ENCODE measurements around the gene RHOT2.

DNA sequence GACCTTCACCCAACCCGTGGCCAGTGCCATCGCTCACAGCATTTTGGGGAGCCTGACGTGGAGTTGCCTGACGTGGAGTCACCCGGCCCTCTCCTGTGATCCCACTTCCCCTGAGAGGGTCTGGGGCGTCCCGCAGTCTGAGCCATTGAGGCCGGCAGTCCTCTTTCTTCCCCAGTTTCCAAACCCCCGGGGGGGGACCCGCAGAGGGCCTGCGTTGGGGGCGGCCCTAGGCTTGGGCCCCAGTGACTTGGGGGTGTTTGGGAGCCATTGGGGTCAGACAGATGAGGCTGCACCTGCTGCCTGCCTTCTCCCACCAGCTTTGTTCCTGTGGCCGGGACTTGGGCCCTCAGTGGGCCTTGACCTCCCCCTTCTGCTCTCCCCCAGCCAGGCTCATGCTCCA is 1.7 kb downstream of the RHOT2 start:
- TF ChIP-seq EZH2 (IDR thresholded peaks at IDR 0.05; ENCODE audit: low read depth, unreplicated experiment) = no peak
- TF ChIP-seq, protein P1, sequence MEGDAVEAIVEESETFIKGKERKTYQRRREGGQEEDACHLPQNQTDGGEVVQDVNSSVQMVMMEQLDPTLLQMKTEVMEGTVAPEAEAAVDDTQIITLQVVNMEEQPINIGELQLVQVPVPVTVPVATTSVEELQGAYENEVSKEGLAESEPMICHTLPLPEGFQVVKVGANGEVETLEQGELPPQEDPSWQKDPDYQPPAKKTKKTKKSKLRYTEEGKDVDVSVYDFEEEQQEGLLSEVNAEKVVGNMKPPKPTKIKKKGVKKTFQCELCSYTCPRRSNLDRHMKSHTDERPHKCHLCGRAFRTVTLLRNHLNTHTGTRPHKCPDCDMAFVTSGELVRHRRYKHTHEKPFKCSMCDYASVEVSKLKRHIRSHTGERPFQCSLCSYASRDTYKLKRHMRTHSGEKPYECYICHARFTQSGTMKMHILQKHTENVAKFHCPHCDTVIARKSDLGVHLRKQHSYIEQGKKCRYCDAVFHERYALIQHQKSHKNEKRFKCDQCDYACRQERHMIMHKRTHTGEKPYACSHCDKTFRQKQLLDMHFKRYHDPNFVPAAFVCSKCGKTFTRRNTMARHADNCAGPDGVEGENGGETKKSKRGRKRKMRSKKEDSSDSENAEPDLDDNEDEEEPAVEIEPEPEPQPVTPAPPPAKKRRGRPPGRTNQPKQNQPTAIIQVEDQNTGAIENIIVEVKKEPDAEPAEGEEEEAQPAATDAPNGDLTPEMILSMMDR (conservative IDR thresholded peaks at IDR 0.05; ENCODE audit: low read depth in 2 of 2) = no peak
